NCI-H2029 treated with DMSO at 0.1 percent for 48 hours (cell line): ENCODE measurements around the gene ZDHHC7.

Experiments used
- DNase-seq: peaks from one replicate; lab custom pipeline; 2025; lab: John Stamatoyannopoulos, UW

The ZDHHC7 gene

DNA sequence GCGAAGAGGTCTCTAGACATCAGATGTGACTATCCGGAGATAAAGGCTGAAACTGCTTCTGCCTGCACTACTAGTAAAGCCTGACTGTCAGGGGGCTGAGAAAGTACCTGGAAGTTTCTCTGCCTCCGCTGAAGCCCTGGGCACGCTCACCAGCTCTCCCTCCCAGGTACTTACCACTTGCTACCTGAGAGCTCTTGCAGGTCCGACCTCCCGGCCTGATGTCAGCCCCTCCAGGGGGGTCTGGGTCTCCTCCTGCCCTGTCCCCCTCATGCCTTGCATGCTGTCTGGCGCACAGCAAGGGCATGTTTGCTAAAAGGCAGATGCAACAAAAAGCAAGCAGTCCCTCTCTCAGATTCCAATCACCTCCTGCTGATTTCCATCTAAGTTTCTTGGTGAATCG lies 17.4 kb downstream of the ZDHHC7 start:
- no peak for DNase-seq

DNA sequence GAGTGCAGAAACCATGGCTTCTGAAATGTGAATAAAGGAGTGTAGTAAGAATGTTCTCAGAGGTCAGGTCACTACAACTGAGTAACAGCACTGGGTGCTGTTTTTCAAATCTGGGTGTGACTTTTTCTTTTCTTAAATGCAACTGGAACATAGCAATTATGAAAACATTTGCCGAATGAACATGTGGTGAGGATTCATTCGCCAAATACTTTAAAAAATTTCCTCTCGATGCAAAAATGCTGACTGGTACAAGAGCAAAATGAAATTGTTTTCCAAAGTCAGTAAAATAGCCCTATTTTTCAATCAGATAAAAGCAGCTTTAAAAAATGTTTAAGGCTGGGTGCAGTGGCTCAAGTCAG lies 18.6 kb downstream of the ZDHHC7 start:
- DNase-seq: no peak

- DNase-seq: no peak
Observed at GRCh38 chr16:84990782-84991181, 20.6 kb downstream of the ZDHHC7 start.

GRCh38 chr16:84989749-84990620 lies 21.4 kb downstream of the ZDHHC7 start:
- DNase-seq: no peak

GRCh38 chr16:84988328-84989080 lies 22.8 kb downstream of the ZDHHC7 start:
- no peak for DNase-seq

DNA sequence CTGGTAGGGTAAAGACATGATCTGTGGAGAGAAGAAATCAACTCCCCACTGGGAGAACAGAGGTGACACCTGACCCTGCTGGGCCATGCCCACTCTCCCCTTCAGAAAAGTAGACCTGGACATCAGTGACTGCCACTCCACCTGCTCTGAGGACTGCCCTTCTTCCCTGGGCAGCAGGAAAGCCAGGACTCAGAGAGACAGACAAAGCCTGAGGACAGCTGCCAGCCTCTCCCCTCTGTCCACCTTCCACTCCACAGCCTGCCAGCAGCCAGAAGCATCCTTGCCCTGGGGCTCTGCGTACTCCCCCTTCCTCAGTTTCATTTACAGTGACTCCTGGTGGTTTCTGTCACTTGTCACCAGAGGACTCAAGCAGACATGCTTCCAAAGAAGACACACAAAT lies 24.5 kb downstream of the ZDHHC7 start:
- no peak for DNase-seq

DNA sequence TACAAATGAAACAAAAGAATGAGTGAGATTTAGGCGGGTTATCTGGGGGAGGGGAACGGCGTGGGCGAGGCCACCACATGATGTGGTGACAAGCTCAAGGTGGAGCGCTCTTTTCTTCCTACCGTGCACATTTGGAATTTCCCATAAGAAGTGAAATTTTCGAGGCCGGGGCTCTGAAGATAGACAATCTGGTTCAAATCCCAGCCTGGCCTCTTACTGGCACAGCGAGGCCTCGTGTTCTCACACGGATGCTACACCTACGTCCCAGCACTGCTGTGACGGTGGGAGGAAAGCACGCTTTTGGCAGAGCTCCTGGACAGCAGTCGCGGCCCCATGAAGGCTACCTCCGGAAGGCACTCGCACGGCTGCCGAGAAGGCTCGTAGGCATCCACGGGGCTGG lies 25.2 kb downstream of the ZDHHC7 start:
- DNase-seq: no peak

DNA sequence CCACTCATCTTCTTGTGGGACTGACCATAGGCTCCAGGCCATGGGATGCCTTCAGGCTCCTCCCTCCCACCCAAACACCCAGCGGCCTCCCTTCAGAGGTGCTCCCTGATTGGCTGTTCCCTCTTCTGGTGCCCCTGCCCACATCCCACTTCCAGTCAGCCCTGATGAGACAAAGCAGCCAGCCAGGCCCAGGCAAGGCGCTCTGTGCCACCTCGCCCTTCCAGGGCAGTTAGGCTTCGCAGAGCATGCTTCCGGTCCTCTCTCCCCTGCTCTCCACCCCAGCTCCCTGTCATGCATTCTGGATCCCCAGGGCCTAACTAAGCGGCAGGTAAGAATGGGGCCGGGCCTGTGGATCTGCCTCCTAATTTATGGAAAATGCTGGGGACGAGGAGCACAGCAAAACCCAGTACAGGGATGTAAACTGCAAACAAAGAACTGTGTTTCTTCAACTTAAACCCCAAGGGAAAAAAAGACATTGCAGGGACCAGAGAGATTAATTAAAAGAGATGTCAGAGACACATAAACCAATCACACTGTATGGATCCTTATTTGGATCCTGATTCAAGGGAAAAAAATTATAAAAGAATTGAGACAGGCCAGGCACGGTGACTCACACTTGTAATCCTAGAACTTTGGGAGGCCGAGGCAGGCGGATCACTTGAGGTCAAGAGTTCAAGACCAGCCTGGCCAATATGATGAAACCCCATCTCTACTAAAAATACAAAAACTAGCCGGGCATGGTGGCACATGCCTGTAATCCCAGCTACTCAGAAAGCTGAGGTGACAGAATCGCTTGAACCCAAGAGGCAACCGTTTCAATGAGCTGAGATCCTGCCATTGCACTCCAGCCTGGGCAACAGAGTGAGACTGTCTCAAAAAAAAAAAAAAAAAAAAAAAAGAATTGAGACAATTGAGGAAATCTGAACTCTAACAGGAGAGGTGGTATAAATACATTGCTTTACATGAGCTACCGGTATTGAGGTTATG lies 26.0 kb downstream of the ZDHHC7 start:
- DNase-seq: no peak

GRCh38 chr16:84982434-84982833 lies 28.9 kb downstream of the ZDHHC7 start:
- no peak for DNase-seq

DNA sequence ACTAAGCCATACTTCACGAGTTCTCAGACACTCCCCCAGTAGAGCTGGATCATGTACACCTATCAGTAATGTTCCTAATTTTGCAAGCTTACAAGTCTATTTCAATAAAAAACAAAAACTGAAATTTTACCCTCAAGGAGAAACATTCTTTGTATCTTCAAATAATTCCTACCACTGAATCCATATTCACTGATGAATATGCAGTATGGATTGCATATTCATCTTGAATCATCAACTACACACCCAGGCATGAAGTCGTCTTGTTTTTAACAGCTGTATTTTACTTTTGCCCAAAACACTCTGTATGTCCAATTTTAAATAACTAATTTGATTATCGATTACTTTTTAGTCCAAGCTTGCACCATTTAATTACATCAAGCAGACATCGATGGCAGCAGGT lies 31.8 kb downstream of the ZDHHC7 start:
- no peak for DNase-seq

DNA sequence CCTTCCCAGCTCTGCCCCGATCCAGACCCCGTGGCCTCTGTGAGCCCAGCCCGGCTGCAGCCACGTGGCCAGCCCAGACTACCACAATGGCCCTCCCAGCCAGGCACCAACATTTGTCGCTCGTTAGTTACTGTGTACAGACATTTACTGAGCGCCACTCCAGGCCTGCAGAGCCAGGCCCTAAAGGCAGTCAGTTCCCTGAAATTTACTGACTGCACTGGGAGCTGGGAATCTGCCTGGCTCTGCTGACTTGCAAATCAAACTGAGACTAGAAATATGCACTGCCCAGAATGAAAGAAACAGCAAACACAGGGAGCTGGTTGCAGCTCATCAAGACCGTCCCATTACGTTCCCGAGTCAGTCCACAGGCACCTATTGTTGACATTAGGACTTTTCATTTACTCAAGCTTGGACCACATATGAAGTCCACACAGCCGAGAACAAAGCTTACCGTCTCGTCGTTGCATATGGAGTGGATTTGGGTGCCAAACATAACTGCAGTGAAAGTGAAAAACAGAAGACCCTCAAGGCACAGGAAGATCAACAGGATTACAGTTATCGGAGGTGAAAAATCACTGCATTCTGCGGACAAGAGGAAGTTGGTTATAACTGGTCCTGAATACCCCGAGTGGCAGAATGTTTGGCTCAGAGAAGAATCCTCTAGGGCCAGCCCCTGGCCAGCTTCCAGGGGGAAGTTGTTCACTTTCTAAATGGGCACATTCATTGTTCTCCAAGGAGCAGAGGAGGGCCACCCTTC lies 34.5 kb downstream of the ZDHHC7 start:
- peak; percentile 33 for DNase-seq

GRCh38 chr16:84975522-84975921 lies 35.8 kb downstream of the ZDHHC7 start:
- DNase-seq: no peak

DNA sequence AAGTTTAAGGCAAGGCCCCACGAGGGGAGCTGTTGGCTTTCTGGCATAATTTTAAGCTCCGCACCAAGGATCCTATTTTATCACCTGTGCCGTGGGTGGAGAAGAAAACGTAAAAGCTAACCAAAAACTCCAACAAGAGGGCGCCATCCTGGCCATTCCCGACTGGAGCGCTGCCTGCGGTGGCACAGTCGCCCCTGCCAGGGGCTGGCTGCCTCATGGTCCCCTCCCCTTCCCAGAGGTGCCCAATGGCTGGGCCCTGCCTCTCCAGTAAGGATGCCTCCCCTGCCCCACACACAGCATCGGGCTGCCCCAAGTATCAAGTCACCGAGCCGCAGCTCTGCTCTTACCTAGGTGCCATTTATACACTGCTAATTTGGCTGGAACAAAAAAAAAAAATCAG lies 36.3 kb downstream of the ZDHHC7 start:
- DNase-seq: no peak

- DNase-seq: no peak
Observed at GRCh38 chr16:84973776-84974523, 37.4 kb downstream of the ZDHHC7 start.

DNA sequence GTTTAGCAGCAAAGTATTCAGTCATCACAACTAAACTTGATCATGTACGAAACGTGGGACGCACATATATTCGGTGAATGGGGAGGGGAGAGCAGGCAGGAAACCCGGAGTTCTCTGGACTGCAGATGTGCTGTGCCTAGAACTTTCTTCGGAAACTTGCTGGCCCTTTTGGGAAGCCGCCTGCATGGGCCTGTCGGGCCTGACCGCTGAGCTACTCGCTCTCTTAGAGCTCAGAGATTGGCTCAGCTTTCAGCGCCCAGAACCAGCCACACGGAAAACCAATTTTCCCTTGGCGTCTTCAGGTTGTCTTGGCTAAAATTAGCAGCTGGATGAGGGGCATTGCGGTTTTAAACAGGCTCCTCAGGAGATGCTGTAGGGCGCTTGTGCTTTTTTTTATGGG lies 38.1 kb downstream of the ZDHHC7 start:
- no peak for DNase-seq

DNA sequence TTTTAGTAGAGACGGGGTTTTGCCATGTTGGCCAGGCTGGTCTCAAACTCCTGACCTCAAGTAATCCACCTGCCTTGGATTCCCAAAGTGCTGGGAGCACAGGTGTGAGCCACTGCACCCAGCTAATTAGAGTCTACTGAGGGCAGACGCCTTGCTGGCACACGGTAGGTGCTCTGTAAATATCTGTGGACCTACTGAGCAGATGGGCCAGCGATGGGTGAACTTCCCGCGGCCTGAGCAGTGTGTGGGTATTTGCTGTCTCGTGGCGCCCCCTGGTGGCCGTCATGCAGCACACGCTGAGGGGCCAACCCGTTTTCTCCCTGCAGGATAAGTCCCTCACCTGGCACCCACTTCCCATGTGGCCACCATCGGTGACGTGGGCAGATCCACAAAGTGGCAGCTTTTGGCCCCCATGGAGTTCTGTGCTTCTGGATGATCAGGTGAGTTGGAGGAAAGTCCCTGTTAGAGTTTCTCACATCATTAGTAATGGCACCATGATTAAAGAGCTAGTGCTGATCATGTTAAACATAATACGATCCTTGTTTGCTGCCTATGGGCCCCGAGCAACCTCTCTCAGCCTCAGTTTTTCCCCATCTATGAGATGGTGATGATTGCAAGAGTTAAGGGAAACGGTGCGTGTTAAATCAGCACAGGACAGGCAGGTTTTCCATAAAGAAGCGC lies 40.7 kb downstream of the ZDHHC7 start:
- peak; percentile 24 for DNase-seq

DNA sequence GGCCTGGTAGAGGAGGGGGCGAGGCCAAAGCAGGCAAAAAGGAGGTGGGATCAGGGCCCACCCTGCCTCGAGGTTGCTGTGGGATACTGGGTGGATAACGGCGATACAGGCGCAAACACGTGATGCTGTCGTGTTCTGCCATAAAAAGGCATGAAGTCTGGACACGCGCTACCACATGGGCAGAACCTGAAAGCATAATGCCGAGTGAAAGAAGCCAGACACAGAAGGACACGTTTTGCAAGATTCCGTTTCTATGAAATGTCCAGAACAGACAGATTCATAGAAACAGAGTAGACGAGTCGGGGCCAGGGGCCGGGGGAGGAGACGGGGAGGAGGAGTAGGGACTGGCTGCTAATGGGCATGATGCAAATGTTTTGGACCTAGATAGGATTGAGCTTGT lies 43.5 kb downstream of the ZDHHC7 start:
- no peak for DNase-seq

DNA sequence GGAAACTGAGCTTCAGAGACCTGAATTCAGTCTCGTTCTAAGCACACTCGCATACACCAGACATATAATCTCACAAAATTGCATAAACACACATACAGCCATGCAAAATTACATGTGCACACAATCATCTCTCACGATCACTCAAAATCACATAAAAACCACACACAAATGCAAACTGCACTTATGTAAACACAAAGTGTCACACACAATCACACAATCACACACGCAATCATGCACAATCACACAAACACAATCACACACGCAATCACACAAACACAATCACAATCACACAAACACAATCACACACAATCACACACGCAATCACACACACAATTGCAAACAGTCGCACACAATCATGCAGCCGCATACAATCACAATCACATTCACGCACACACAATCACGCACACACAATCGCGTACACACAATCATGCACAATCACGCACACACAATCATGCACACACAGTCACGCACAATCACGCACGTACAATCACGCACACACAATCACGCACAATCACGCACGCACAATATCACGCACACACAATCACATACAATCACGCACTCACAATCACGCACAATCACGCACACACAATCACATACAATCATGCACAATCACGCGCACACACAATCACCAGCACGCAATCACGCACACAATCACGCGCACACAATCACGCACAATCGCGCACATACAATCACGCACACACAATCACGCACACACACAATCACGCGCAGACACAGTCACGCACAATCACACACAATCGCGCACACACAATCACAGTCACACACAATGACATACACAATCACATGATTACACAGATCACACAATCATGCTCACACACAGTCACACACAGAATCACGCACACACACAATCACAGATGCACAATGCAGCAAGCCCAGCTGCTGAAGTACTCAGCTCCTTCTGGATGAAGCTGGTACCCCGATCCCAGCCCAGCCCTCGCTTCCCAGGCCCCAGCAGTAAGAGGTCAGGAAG lies 45.6 kb downstream of the ZDHHC7 start:
- no peak for DNase-seq
